Stimulated activated CD8-positive, alpha-beta memory T cell treated with anti-CD3 and anti-CD28 coated beads, Interleukin-2, amount 100 ng/mL, for 48 hours (primary cell): ENCODE data around the gene TECPR2.

Source experiments
- DNase-seq, 2 donors: peaks; one replicate each; pipeline ENCODE4 v3.0.0-alpha.2; 2020; ENCODE audit warnings: low read depth in 2 of 2

The TECPR2 gene

DNA sequence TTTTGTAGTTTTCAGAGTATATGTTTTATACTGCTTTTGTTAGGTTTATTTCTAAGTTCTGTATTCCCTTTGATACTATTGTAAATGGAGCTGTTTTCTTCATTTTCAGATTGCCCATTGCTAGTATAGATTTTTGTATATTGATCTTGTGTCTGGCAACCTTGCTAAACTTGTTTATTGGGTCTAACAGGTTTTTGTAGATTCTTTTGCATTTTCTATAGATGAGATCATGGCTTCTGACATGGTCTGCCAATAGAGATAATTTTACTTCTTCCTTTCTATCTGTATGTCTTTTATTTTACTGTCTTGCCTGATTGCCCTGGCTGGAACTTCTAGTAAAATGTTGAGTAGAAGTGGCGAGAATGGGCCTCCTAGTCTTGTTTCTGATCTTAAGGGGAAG lies 106.5 kb downstream of the TECPR2 start:
- no peak for DNase-seq

DNA sequence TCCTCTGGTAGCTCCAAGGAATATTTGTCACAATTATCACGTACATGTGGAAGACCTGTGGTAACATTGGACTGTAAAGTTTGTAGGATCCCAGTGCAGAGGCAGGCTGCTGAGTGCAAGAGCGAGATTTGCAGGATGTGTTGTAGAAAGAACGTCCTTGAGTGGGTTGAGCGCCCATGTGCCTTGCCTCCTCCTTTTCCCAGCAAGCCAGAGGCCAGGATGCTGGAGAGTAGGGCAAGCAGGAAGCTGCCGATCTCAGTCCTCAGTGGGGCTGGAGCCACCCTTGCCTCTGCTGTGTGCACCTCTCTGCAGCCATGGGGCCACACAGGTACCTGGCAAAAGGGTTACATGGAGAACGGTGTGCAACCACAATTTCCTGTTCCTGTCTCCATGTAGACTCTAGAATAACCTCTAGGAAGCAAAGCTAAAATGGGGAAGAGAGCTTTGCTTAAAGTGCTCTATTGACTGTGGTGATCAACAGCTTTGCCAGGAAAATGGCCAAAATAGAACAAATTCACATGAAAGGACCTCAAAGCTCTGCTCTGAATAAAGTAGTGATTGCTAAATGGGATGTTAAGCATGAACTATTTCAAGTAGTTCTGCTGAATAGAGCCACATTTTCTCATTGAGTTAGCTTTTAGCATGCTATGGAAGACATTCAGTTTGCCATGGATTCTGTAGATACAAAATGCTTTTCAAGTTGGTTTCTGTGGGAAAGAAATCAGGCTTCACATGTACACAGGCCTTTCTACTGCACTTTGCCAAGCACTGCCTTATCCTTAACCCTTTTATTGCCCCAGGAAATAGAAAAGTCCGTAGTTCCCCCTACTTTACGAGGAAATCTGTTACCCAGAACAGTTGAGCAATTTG lies 109.4 kb downstream of the TECPR2 start:
- DNase-seq = no peak

DNA sequence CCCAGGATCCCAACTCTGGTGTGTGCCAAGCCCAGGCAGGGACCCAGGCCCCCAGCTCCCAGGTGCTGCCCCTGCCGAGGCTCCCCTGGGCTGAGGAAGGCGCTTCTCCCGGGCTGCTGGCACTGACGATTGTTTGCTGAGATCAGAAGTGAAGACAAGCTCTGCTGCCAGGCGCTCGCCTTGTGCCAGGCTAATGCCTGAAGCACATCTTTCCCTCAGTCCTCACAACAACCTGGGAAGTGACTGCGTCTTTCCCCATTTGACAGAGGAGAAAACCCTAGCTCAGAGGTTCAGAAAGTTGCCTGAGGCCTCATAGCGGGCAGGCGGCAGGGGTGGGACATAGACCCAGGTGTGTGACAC lies 110.0 kb downstream of the TECPR2 start:
- no peak for DNase-seq

DNA sequence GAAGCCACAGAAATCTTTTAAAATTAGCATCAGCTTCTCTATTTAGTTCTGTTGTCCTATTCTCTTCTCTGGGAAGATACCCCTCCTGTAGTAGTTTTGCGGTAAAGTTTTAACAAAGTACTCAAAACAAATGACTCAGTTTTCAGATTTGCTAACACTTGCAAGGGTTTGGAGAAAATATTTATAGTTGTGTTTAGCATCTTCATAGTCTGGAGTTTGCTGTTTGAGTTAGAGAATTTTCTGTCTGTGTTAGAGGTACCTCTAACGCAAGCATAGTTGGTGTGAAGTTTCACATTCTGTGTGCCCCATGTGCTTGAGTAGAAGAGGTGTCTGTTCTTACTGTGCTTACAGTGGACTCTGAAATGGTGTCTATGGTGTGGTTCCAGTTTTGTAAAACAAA lies 110.8 kb downstream of the TECPR2 start:
- no peak for DNase-seq

DNA sequence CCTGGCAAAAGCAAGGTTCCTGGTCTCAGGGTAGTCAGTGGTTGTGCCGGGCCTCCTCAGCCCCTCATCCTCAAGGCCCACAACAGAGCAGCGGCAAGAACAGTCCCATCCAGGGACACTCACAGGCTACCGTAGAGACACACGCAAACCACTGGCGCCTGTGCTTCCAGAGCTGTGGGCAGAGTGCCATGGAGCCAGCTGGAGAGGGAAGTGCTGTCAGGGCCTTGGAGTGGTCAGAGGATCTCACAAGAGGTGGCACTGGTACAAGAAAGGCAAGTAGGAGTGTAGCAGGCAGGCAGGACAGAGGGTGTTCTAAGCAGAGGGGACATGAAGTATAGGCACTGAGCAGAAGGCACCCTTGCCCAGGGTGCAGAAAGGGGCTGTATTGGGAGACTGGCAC lies 112.2 kb downstream of the TECPR2 start:
- DNase-seq = no peak

DNA sequence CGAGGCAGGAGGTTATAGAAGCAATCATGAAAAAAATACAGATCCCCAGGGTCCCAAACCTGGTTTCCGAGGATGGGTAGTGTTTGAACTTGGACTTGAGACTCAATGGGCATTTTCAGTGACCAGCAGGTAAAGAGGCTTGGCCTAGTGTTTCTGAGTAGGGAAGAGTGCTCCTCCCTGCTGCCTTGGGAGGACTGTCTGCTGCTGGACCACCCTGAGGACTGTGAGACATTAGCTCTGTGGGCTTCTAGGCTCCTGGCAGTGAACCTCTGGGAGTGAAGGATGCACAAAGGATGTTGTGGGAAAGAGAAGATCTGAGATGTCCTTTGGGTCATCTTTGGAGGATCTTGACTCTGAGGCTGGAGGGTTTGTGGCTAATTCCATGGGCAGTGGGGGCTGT lies 116.4 kb downstream of the TECPR2 start:
- no peak for DNase-seq

DNA sequence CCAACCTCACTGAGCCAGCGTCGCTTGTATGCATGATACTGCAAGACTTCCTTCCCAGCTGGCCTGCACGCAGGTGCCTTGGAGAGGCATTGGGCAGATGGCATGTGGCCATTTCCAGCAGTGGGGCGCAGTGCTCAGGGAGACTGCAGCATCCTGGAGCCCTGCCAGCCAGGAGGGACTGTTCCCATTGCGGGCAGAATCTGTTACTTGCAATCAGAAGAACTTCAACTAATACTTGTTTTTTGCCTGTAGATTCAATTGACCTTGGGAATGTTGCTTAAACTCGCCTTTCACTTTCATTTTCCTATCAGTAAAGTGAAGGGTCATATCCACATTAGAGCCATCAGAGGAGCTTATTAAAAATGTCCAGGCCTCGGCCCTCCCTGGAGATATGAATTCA lies 117.0 kb downstream of the TECPR2 start:
- DNase-seq = no peak

DNA sequence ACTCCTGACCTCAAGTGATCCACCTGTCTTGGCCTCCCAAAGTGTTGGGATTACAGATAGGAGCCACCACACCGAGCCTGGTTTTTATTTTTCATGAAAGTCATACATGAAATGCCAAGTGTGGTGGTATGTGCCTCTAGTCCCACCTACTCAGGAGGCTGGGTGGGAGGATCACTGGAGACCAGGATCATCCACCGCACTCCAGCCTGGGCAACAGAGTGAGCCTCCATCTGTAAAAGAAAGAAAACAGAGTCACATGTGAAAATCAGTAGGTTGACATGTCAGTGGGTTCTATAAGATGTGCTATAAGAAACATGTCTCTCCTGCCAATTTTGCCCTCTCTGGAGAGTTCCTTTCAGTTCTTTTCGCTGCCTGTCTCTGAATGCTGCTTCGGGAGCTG lies 118.6 kb downstream of the TECPR2 start:
- no peak for DNase-seq

DNA sequence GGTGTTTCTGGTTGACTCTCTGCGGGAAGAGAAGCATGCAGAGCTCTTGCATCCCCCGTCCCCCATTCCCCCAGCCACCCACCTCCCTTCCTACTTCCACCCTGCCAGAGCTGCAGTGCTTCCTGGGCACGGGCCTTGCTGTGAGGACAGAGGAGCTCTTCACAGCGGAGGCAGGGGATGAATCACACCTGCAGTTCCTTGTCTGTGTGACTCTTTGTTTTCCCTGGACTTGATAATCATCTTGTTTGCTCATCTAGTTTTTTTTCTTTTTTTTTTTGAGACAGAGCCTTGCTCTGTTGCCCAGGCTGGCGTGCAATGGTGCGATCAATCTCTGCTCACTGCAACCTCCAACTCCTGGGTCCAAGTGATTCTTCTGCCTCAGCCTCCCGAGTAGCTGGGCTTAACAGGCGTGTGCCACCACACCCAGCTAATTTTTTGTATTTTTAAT lies 119.1 kb downstream of the TECPR2 start:
- DNase-seq = no peak

DNA sequence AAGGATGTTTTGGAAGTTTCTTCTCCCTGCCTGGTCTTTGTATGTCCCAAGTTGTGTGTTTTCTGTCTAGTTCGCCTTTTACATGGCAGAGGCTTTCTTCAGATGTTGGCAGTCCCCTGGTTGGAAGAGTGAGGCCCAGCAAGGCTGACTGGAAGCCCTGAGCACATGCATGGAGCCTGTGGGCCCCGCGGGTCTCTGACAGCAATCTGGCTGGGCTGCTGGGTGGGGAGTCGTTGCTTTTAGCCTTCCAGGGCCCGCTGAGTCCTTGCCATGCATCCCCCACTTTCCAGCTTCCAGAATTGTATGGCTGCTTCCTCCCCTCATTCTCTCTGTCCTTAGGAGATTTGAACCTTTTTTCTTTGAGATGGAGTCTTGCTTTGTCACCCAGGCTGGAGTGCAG lies 121.6 kb downstream of the TECPR2 start:
- no peak for DNase-seq

DNA sequence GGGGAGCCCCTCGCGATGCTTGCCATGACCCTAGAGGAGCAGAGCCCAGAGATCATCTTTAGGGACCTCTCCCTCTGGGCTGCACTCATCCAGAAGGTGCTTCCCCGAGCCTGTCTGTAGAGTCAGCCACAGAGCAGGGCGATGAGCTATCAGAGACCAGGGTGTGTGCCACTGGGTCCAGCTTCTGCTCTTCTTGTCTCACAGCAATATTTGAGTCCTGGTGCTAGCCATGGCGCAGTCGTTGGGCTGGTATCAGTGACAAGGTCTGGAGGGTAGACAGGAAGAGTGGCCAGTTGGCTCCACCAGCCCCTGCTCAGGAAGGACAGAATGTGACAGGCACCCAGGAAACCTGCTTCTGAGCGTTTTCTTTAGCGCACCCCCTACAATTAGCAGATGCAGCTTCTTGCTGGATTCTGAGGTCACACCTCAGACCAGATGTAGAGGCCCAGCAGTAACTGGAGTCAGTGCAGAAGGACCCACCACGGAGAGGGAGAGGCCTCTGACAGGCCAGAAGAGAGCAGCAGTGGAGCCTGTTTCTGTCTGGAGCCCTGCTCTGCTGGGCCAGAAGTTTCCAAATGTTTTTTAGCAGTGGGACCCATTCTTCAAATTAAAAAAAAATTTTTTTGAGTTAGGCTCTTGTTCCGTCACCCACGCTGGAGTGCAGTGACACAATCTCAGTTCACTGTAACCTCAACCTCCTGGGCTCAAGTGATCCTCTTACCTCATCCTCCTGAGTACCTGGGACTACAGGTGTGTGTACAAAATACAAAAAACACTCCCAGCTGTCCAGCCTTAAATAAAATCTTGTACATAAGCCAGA lies 123.2 kb downstream of the TECPR2 start:
- DNase-seq = no peak

DNA sequence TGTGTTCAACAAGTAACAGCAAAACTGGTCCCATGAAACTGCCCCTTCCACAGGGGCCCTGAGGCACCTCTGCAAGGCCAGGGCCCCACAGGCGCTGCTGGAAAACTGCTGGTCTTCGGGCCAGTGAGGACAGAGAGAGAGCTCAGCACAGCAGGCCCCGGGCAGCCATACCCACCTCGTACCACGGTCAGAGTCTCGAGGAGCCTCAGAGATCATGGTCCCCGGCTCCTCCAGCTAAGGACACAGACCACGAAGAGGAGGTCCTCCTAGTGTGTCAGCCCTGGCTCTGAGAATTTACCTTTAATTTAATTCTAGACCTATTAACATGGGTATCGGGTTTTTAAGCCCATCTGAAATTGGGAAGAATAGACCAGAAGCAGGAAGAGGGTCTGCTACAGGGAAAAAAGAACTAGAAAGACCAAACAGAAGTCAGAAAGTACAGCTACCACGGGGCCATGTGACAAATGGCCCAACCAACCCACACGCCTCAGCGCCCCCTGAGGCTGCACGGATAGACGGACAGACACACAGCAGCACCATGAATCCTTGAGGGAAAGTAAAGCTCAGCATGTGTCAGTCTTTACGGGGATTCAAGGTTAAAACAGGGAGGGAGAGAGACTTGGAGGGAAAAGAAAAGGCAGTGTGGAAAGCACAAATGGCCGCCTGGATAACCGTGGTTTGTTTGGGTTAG lies 123.9 kb downstream of the TECPR2 start:
- no peak for DNase-seq

DNA sequence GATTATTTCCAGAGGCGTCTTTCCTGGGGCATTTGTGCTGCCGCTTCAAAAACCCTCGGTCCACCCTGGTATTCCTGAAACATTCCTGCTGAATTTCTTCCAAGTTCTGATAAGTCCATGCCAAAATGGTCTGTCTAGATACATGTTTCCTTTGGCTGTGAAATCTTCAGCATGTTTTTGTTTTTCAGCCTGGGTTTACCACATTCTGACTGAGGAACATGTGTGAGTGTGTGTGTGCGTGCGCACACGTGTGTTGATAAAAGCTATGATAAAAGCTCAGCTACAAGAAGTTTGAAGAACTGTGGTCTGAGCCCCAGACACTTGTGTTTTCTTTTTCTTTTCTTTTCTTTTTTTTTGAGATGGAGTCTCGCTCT lies 124.5 kb downstream of the TECPR2 start:
- no peak for DNase-seq

DNA sequence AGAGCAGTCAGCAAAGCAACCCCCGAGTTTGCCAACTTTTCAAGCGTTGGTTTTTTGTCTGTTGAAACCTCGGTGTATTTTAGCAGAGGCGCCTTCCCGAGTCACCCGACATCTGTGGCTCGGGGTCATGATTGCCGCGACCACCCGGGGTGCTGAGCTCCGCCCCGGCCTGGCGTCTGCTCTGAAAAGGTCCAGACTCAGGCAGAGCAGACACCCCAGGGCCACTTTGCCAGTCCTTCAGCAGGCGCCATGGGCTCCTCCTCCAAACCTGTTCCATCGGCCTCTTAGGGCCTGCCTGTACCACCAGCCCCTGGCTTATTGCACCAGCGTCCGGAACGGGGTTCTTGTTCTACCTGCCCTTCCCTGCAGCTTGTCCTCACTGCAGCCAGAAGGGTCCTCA lies 127.7 kb downstream of the TECPR2 start:
- no peak for DNase-seq

DNA sequence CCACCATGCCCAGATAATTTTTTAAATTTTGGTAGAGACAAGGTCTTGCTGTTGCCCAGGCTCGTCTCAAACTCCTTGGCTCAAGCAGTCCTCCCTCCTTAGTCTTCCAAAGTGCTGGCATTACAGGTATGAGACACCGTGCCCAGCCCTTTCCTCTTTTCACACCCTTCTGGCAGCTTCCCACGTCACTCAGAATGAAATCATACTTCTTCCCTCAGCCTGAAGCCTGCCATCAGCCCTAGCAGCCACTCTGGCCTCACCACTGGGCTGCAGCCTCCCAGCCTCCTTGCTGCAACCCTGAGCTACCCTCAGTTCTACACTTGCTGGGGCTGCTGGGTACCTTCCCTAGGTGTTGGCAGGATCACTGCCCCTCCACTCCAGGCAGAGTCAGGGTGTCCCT lies 128.6 kb downstream of the TECPR2 start:
- no peak for DNase-seq

DNA sequence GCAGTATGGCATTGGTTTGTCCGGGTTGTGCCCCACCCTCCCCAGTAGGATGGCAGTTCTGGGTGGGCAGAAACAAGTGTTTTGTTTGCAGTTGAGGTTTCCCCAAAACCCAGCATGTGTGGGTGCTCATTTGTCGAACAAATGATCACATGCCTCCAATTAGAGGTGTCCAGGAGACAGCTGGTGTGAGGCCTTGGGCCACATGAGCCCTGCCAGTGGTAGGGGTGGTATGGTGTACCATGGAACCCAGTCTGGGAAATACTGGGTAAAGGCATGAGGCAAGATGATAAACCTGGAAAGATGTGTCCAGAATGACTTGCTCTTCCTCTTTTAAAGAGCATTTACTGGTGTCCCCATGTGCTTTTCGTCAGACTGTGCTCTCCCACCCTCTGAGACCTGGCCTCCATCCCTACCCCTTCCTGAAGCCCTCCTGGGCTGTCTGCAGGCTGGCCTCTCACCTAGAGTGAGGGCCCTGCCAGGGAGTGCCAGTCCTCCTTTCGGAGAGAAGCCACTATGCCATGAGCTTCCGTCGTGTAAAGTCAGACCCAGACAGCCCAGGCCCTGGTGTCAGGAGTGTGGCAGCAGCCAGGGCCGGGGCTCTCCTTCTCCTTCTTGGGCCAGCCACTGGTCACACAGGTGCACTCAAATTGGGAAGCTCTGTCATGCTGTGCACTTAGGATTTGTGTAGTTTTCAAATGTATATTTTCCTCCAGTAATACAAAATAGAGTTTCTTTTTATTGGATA lies 129.2 kb downstream of the TECPR2 start:
- DNase-seq = no peak

DNA sequence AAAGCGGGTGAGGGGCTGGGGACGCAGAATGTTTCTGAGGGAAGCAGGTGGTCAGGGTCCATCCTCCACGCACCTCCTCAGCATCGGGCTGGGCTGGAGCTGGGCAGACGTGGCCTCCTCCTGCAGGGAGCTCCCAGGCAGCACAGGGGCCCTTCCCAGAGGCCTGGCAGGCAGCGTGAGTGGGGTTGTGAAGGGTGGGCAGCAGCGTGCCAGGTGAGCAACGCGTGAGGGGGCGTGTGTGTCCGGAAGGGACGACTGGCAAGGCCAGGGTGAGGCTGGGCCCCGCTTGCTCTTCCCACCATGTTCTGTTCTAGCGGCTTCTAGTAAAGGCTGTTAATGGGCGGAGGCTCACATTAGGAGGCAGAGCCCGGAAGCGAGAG lies 129.8 kb downstream of the TECPR2 start:
- DNase-seq = no peak

DNA sequence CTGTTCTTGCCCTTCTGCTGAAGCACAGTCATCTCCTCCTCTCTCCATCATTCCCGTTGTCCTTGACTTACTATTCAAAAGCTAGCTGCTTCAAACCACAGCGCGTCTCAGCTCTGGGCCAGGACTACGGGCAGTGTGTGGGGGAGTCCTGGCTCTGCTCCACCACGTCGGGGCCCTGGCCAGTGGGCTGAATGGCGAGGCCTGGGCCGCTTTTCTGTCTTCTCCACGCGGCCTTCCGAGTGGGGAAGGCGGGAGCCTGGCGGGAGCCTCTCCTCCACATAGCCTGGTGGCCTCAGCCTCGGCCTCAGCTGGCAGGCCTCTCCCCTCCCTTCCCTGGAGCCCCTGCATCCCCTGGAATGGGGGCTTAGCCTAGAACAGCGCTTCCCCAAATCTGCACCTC lies 130.4 kb downstream of the TECPR2 start:
- no peak for DNase-seq

DNA sequence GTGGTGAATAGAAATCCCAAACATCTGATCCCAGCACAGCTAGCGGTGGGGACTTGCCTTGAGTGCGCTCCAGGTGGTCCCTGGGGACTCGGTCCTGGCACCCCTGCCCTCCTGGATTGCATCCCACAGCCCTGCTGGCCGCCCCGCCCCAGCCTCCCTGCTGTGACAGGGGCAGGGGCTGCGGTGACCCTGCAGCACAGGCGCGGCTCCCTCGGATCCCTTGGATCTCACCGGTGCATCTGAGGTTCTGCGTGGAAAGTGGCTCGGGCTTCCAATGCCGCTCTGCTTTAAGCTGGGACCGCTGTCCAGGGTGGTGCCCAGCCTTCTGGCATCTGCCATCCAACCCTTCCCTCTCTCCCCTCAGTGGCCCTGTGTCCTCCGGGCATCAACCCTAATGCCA lies 130.8 kb downstream of the TECPR2 start:
- DNase-seq = no peak

DNA sequence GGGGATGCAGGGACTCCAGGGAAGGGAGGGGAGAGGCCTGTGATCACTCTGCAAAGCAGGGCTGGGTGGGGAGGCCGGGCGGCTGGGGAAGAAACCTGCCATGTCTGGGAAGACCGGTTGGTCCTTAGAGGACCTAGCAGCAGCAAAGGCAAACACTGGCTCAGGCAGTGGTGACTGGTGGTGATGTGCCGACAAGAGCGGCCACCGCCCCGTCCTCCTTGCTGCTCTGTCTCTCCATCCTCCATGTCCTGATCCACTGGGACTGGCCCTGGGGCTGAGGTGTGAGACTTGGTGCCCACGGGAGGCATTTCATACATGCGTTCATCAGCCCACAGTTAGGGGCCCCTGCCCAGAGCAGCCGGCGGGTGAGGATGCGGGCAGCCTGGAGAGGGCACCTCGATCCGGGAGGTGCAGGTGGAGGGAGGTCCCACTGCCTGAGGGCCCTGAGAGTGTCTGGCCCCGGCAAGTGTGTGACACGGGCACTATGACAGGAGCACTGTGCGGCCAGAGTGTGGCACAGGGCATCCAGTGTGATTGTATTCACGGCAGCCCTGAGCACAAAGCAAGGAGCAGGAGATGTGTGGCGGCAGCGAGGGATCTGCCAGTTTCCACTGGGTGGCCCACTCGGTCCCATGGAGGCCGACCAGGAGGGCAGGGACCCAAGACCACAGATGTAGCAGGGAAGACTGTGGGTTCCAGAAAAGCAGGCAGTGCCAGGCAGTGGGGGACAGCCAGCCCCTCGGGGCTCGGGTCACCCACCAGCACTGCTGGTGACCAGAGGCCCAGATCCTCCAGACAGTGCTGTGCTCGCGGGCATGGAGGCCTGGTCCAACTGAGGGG lies 133.0 kb downstream of the TECPR2 start:
- no peak for DNase-seq

DNA sequence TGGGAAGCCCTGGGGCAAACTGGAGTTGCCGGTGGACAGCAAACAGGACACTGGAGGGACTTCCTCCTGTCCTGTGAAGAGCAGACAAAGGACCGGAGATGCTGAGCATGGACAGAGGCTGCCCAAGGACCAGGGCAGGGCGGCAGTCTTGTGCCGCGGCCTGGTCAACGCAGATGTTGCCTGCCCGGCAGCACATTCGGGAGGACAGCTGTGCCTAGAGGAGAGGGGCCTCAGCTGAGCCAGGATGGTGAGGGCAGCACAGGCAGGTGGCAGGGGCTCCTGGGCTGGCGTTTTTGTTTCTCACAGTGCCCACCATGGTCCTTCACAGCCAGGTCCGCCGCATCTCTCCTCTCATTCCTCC lies 133.6 kb downstream of the TECPR2 start:
- no peak for DNase-seq
